HL-60 (cell line): ENCODE data around the gene SUN2.

Source experiments
- DNase-seq, 2 experiments: peaks; one replicate each; pipeline ENCODE4 v3.0.0-alpha.2; 2010 to 2020; ENCODE audit warnings: low read depth in 1 of 2, low spot score in 1 of 2
- H3K27ac ChIP-seq: fragments of 250-450 bp; sonication (Bioruptor Pico); replicated peaks from 2 replicates; pipeline ENCODE4 v1.5.1; 2020; ENCODE audit warnings: mild to moderate bottlenecking, moderate library complexity
- H3K27me3 ChIP-seq: fragments of 250-450 bp; sonication (Bioruptor Pico); 2 replicates; pipeline ENCODE4 v1.5.1; 2021; ENCODE audit warnings: mild to moderate bottlenecking, moderate library complexity; ENCODE audit not compliant: insufficient read depth, poor library complexity, severe bottlenecking
- H3K4me3 ChIP-seq: replicated peaks from 2 replicates; pipeline ENCODE4 v1.5.1; 2011; ENCODE audit warnings: mild to moderate bottlenecking, control low read depth, low read length; ENCODE audit not compliant: insufficient read depth
- CTCF ChIP-seq: IDR thresholded peaks from one replicate; pipeline ENCODE4 v1.5.1; 2011; ENCODE audit warnings: low read length, control low read depth, inconsistent platforms; ENCODE audit not compliant: insufficient read depth
- GABPA ChIP-seq: IDR thresholded peaks from 2 replicates; pipeline ENCODE4 v1.6.1; 2012; ENCODE audit warnings: low read depth
- POLR2AphosphoS5 ChIP-seq: IDR thresholded peaks from 2 replicates; pipeline ENCODE4 v1.6.1; 2012; ENCODE audit warnings: low read depth
- REST ChIP-seq: IDR thresholded peaks from 2 replicates; pipeline ENCODE4 v1.6.1; 2012; ENCODE audit warnings: low read depth; ENCODE audit not compliant: insufficient replicate concordance
- SPI1 ChIP-seq: IDR thresholded peaks from 2 replicates; pipeline ENCODE4 v1.6.1; 2012; ENCODE audit warnings: low read depth, mild to moderate bottlenecking, borderline replicate concordance

SUN2 gene

GRCh38 chr22:38741576-38741975 lies 14.2 kb downstream of the SUN2 start:
- Histone ChIP-seq H3K27ac (no peak overlapping the region), H3K27me3 (no peaks in the 10 kb centered on the region), H3K4me3 (no peak overlapping the region)
- TF ChIP-seq REST = no peak
- no peak for TF ChIP-seq SPI1
- TF ChIP-seq GABPA = no peak
- TF ChIP-seq POLR2AphosphoS5 = no peak
- no peak for TF ChIP-seq CTCF
- DNase-seq = no peak

- no peak for DNase-seq
- TF ChIP-seq SPI1 (no peak), GABPA (no peak), REST (no peak), POLR2AphosphoS5 (no peak), CTCF (no peak)
- Histone ChIP-seq H3K4me3 (no peak overlapping the region), H3K27ac (no peak overlapping the region), H3K27me3 (no peaks in the 10 kb centered on the region)
These were observed 14.6 kb downstream of the SUN2 start for GRCh38 chr22:38741166-38741565.

GRCh38 chr22:38740754-38741153 lies 15.0 kb downstream of the SUN2 start:
- no peak for DNase-seq

More at GRCh38 chr22:38740754-38741153, 15.0 kb downstream of the SUN2 start:
- no peak overlapping the region for H3K27ac ChIP-seq
- TF ChIP-seq SPI1 (no peak), REST (no peak), GABPA (no peak), POLR2AphosphoS5 (no peak), CTCF (no peak)
- H3K4me3 ChIP-seq = no peak overlapping the region
- no peaks in the 10 kb centered on the region for H3K27me3 ChIP-seq
